Gastrocnemius medialis (tissue), 4 donors: Measurements from ENCODE around the gene MEGF10. TPM values are rescaled to one million over a fixed set of nuclear protein-coding genes. Genes with fewer than 3 reads are reported as not detected.

Source experiments
- ATAC-seq, 2 donors: fragments of 150-250 bp; one replicate each; pipeline ENCODE4 v1.9.1; 2016
- DNase-seq, 2 donors: peaks; one replicate each; pipeline ENCODE4 v3.0.0-alpha.2; 2019
- H3K27ac ChIP-seq, 4 donors: fragments of 200-600 bp; sonication (generic); 1 replicate in 1 of 4; 2 replicates in 3 of 4; pipeline ENCODE4 v1.5.1; 2016 to 2018; ENCODE audit warnings: mild to moderate bottlenecking in 2 of 4, moderate library complexity in 1 of 4
- H3K27me3 ChIP-seq, 3 donors: fragments of 200-600 bp; sonication (generic) in 2 of 3; 1 replicate in 1 of 3; 2 replicates in 2 of 3; pipeline versions ENCODE4 v1.5.1 to v1.6.0; 2016 to 2019; ENCODE audit warnings: mild to moderate bottlenecking in 1 of 3, moderate library complexity in 1 of 3
- H3K36me3 ChIP-seq, 2 donors: fragments of 200-600 bp; sonication (generic) in 1 of 2; one replicate each; pipeline ENCODE4 v1.5.1; 2017 to 2018
- H3K4me1 ChIP-seq, 2 donors: fragments of 200-600 bp; sonication (generic) in 1 of 2; one replicate each; pipeline ENCODE4 v1.5.1; 2016 to 2017; ENCODE audit warnings: mild to moderate bottlenecking in 2 of 2
- H3K4me3 ChIP-seq, 4 donors: fragments of 200-600 bp; sonication (generic) in 3 of 4; 1 replicate in 1 of 4; 2 replicates in 3 of 4; pipeline ENCODE4 v1.5.1; 2016 to 2019; ENCODE audit warnings: mild to moderate bottlenecking in 2 of 4
- H3K9me3 ChIP-seq, 3 donors: fragments of 200-600 bp; sonication (generic) in 2 of 3; 1 replicate in 1 of 3; 2 replicates in 2 of 3; pipeline ENCODE4 v1.5.1; 2016 to 2019
- POLR2A ChIP-seq, 2 donors: fragments of 450-650 bp; IDR thresholded peaks; one replicate each; pipeline ENCODE4 v1.6.1; 2017; ENCODE audit warnings: antibody characterized with exemption in 2 of 2, mild to moderate bottlenecking in 2 of 2, moderate library complexity in 2 of 2
- in situ Hi-C, 4 donors: fragments of 200-750 bp; cut with MboI; loops; one replicate each; pipeline versions ENCODE4 v1.15.0 to v1.8.0; 2017; ENCODE audit warnings: low sequenced_read_pairs in 4 of 4
- intact Hi-C: fragments of 100-400 bp; cut with DNase I; formaldehyde crosslinking; loops from one replicate; pipeline ENCODE4 v1.15.1; 2023; ENCODE audit warnings: low total_unique reads
- total RNA-seq, 4 donors: library from RNA; depleted of rRNA; stranded (reverse); fragments of >200 nt; gene quantifications; one replicate each; pipeline versions ENCODE4 v1.1.0 to v1.2.3, GENCODE V29; 2016
- TF ChIP-seq, protein P1 (sequence below), 5 experiments: fragments of 450-650 bp in 3 of 5; fragments of 200-600 bp in 2 of 5; sonication (generic) in 2 of 5; IDR thresholded peaks in 4 of 5; conservative IDR thresholded peaks in 1 of 5; 1 replicate in 4 of 5; 2 replicates in 1 of 5; pipeline ENCODE4 v1.5.1; 2016 to 2019; ENCODE audit warnings: antibody characterized with exemption in 5 of 5, mild to moderate bottlenecking in 3 of 5, moderate library complexity in 3 of 5

The MEGF10 gene
- total RNA-seq, 4 donors from 2014 or later: 6.7 to 25.4 (median 15.7) TPM

DNA sequence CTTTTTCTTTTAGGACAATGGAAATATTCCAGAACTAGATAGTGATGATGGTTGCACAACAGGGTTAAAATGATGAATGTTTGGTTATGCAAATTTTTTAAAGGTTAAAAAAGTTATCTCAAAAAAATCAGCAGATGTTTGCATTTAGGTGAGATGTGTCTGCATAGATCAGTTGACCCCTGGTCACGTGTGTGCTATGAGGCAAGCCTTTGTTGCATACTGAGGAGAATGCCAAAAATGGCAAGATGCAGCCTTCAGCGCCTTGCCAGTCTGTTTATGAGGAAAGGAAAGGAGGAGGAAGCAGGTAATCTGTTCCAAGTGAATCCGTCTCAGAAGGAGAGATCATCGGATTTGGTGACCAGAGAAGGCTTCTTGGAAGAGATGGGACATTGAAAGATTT lies 11.9 kb downstream of the MEGF10 start:
- ATAC-seq (no peak), DNase-seq (no peak)
- Histone ChIP-seq H3K4me1 (no peaks in the 10 kb centered on the region), H3K4me3 (no peak overlapping the region), H3K27ac (no peak overlapping the region), H3K9me3 (no peaks in the 10 kb centered on the region), H3K36me3 (no peaks in the 10 kb centered on the region), H3K27me3 (no peaks in the 10 kb centered on the region)
- intact Hi-C loops: no loop called here
- in situ Hi-C loops: loop anchor here in 1 of 4 donors (25.0 kb wide), 1 partner anchor 465 kb away; no protein-coding TSS in a partner anchor
- no peak for TF ChIP-seq POLR2A (IDR thresholded peaks at IDR 0.05)
- TF ChIP-seq, protein P1, sequence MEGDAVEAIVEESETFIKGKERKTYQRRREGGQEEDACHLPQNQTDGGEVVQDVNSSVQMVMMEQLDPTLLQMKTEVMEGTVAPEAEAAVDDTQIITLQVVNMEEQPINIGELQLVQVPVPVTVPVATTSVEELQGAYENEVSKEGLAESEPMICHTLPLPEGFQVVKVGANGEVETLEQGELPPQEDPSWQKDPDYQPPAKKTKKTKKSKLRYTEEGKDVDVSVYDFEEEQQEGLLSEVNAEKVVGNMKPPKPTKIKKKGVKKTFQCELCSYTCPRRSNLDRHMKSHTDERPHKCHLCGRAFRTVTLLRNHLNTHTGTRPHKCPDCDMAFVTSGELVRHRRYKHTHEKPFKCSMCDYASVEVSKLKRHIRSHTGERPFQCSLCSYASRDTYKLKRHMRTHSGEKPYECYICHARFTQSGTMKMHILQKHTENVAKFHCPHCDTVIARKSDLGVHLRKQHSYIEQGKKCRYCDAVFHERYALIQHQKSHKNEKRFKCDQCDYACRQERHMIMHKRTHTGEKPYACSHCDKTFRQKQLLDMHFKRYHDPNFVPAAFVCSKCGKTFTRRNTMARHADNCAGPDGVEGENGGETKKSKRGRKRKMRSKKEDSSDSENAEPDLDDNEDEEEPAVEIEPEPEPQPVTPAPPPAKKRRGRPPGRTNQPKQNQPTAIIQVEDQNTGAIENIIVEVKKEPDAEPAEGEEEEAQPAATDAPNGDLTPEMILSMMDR (IDR thresholded peaks at IDR 0.05 in 4 of 5, conservative IDR thresholded peaks at IDR 0.05 in 1 of 5): no peak

- Histone ChIP-seq H3K9me3 (no peaks in the 10 kb centered on the region), H3K4me1 (no peaks in the 10 kb centered on the region), H3K36me3 (no peaks in the 10 kb centered on the region), H3K27me3 (no peaks in the 10 kb centered on the region), H3K4me3 (no peak overlapping the region), H3K27ac (no peak overlapping the region)
- in situ Hi-C loops: loop anchor here in 1 of 4 donors (25.0 kb wide), 1 partner anchor 466 kb away; no protein-coding TSS in a partner anchor
- no peak for ATAC-seq
- DNase-seq: no peak
- intact Hi-C loops: no loop called here
- TF ChIP-seq, protein P1 (IDR thresholded peaks at IDR 0.05 in 4 of 5, conservative IDR thresholded peaks at IDR 0.05 in 1 of 5): no peak
- TF ChIP-seq POLR2A (IDR thresholded peaks at IDR 0.05): no peak
Observed at GRCh38 chr5:127303404-127303803, 12.8 kb downstream of the MEGF10 start.

DNA sequence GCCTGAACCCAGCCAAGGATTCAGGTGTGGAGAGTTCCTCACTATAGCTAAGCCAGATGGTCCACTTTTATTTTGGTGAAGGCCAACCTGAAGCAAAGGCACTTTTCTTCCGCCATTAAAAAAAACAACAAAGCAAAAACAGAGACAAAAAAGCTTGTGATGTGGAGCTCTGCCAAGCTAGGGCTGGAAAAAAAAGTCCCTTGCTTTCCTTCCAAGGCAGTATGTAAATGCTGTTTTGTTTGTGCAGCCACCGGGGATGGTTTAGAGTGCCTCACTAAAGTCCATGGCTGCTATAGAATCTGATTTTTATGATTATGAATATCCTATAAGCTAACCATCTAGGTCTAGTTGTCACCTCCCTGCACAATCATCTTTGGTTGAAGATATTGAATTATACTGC lies 14.9 kb downstream of the MEGF10 start:
- ATAC-seq: no peak

GRCh38 chr5:127306036-127306435 lies 15.4 kb downstream of the MEGF10 start:
- Histone ChIP-seq H3K36me3 (no peaks in the 10 kb centered on the region), H3K4me1 (no peaks in the 10 kb centered on the region), H3K27ac (no peak overlapping the region), H3K4me3 (no peak overlapping the region), H3K27me3 (no peaks in the 10 kb centered on the region), H3K9me3 (no peaks in the 10 kb centered on the region)
- intact Hi-C loops: no loop called here
- DNase-seq: no peak
- in situ Hi-C loops: loop anchor here in 1 of 4 donors (25.0 kb wide), 1 partner anchor 469 kb away; no protein-coding TSS in a partner anchor
- no peak for TF ChIP-seq POLR2A (IDR thresholded peaks at IDR 0.05)
- TF ChIP-seq, protein P1 (IDR thresholded peaks at IDR 0.05 in 4 of 5, conservative IDR thresholded peaks at IDR 0.05 in 1 of 5): no peak
- no peak for ATAC-seq

More for the DNA sequence above, 14.9 kb downstream of the MEGF10 start:
- no peaks in the 10 kb centered on the region for H3K9me3 ChIP-seq
- H3K4me3 ChIP-seq: no peak overlapping the region
- TF ChIP-seq POLR2A (IDR thresholded peaks at IDR 0.05): no peak
- no peak for DNase-seq
- no peaks in the 10 kb centered on the region for H3K27me3 ChIP-seq
- in situ Hi-C loops: loop anchor here in 1 of 4 donors (25.0 kb wide), 1 partner anchor 468 kb away; no protein-coding TSS in a partner anchor
- no peaks in the 10 kb centered on the region for H3K4me1 ChIP-seq
- no peak overlapping the region for H3K27ac ChIP-seq
- no peaks in the 10 kb centered on the region for H3K36me3 ChIP-seq
- intact Hi-C loops: no loop called here

- peaks cover 0 to 3% of the 10 kb centered on the region in 2 donors for H3K4me1 ChIP-seq
- intact Hi-C loops: no loop called here
Observed at GRCh38 chr5:127306647-127307046, 16.1 kb downstream of the MEGF10 start.

More at GRCh38 chr5:127306647-127307046, 16.1 kb downstream of the MEGF10 start:
- DNase-seq (no peak), ATAC-seq (no peak)
- no peak for TF ChIP-seq POLR2A (IDR thresholded peaks at IDR 0.05)
- TF ChIP-seq, protein P1 (IDR thresholded peaks at IDR 0.05 in 4 of 5, conservative IDR thresholded peaks at IDR 0.05 in 1 of 5): no peak
- in situ Hi-C loops: loop anchor here in 1 of 4 donors (25.0 kb wide), 1 partner anchor 469 kb away; no protein-coding TSS in a partner anchor
- Histone ChIP-seq H3K9me3 (no peaks in the 10 kb centered on the region), H3K36me3 (no peaks in the 10 kb centered on the region), H3K27ac (no peak overlapping the region), H3K27me3 (no peaks in the 10 kb centered on the region), H3K4me3 (no peak overlapping the region)
